GM12878 (cell line): ENCODE results near the gene MYBL2.

Experiments used
- CTCF ChIP-seq, 3 experiments: IDR thresholded peaks in 2 of 3; conservative IDR thresholded peaks in 1 of 3; 2 replicates each; pipeline ENCODE4 v1.5.1; 2011; ENCODE audit warnings: low read depth in 3 of 3, low read length in 3 of 3, mild to moderate bottlenecking in 3 of 3, control low read depth in 2 of 3, moderate library complexity in 2 of 3, inconsistent platforms in 1 of 3, mixed read lengths in 1 of 3; ENCODE audit not compliant: control insufficient read depth in 2 of 3, insufficient read depth in 1 of 3; ENCODE audit errors: extremely low read depth in 1 of 3
- HSF1 ChIP-seq: fragments of 150-350 bp; IDR thresholded peaks from 2 replicates; pipeline ENCODE4 v1.6.1; 2014; ENCODE audit warnings: mild to moderate bottlenecking, low read depth, low read length
- POLR2AphosphoS5 ChIP-seq: IDR thresholded peaks from 2 replicates; pipeline ENCODE4 v1.6.1; 2011; ENCODE audit warnings: mild to moderate bottlenecking, low read length, inconsistent platforms
- YY1 ChIP-seq: IDR thresholded peaks from 2 replicates; pipeline ENCODE4 v1.6.1; 2011; ENCODE audit warnings: low read depth, mild to moderate bottlenecking, low read length

GRCh38 chr20:43748274-43748673 is 81.4 kb downstream of the MYBL2 start:
- TF ChIP-seq CTCF (IDR thresholded peaks at IDR 0.05 in 2 of 3, conservative IDR thresholded peaks at IDR 0.05 in 1 of 3; ENCODE audit: control insufficient read depth in 2 of 3, extremely low read depth in 1 of 3, insufficient read depth in 1 of 3, low read depth in 3 of 3, low read length in 3 of 3): no peak
- no peak for TF ChIP-seq HSF1
- no peak for TF ChIP-seq POLR2AphosphoS5
- TF ChIP-seq YY1: no peak
